PC-3 (cell line): ENCODE measurements around the gene PRADC1. TPM values are rescaled to one million over a fixed set of nuclear protein-coding genes. Genes with fewer than 3 reads are reported as not detected.

Source experiments
- ATAC-seq: fragments of 200-7000 bp; cut with Tn5 transposase; 2 replicates; pipeline ENCODE4 v1.9.1; 2020; ENCODE audit warnings: mild to moderate bottlenecking, moderate library complexity
- BruUV-seq: library from RNA; stranded (reverse); fragments of 400-500 nt; replicated peaks from 2 replicates; lab custom pipeline; 2021; lab: Mats Ljungman, UMichigan
- CTCF ChIA-PET: fragments of 300-600 bp; sonication (Branson Sonifier 250); formaldehyde crosslinking; loops from one replicate; lab custom pipeline; 2022; ENCODE audit warnings: antibody characterized with exemption; lab: Charles Lee
- POLR2A ChIA-PET: fragments of 300-600 bp; sonication (Branson Sonifier 250); formaldehyde crosslinking; loops from one replicate; lab custom pipeline; 2022; ENCODE audit warnings: antibody characterized with exemption; ENCODE audit not compliant: unreplicated experiment; lab: Charles Lee
- DNase-seq: peaks from one replicate; pipeline ENCODE4 v3.0.0-alpha.2; 2015
- H2AFZ ChIP-seq: fragments of 300-600 bp; sonication (generic); 2 replicates; pipeline ENCODE4 v1.6.0; 2016; ENCODE audit warnings: antibody characterized with exemption, low read length
- H3F3A ChIP-seq: fragments of 300-600 bp; sonication (generic); one replicate; pipeline ENCODE4 v1.6.0; 2017; ENCODE audit warnings: antibody characterized with exemption, low read length, control low read depth, mild to moderate bottlenecking; ENCODE audit not compliant: unreplicated experiment
- H3K27ac ChIP-seq: fragments of 300-600 bp; sonication (generic); 2 replicates; pipeline ENCODE4 v1.5.1; 2016; ENCODE audit warnings: mild to moderate bottlenecking, low read length
- H3K27me3 ChIP-seq: fragments of 300-600 bp; sonication (generic); 2 replicates; pipeline ENCODE4 v1.6.1; 2016; ENCODE audit warnings: low read length, mixed read lengths
- H3K36me3 ChIP-seq: fragments of 300-600 bp; sonication (generic); 2 replicates; pipeline ENCODE4 v1.6.1; 2016; ENCODE audit warnings: low read depth, mixed run types, low read length, mixed read lengths
- H3K4me1 ChIP-seq: fragments of 300-600 bp; sonication (generic); 2 replicates; pipeline ENCODE4 v1.5.1; 2016; ENCODE audit warnings: low read length; ENCODE audit not compliant: insufficient read depth
- H3K4me2 ChIP-seq: fragments of 300-600 bp; sonication (generic); 2 replicates; pipeline ENCODE4 v1.6.0; 2016; ENCODE audit warnings: low read length
- H3K4me3 ChIP-seq: fragments of 300-600 bp; sonication (generic); 2 replicates; pipeline ENCODE4 v1.5.1; 2016; ENCODE audit warnings: mild to moderate bottlenecking, low read length, mixed read lengths
- H3K79me2 ChIP-seq: fragments of 300-600 bp; sonication (generic); 2 replicates; pipeline ENCODE4 v1.6.1; 2017; ENCODE audit warnings: low read length, mixed read lengths
- H3K9ac ChIP-seq: fragments of 300-600 bp; sonication (generic); 2 replicates; pipeline ENCODE4 v1.6.0; 2016; ENCODE audit warnings: mild to moderate bottlenecking, low read length
- H3K9me2 ChIP-seq: fragments of 300-600 bp; sonication (generic); replicated peaks from 2 replicates; pipeline ENCODE4 v1.6.1; 2016; ENCODE audit warnings: mixed run types, low read length, mixed read lengths
- H3K9me3 ChIP-seq: fragments of 300-600 bp; sonication (generic); 2 replicates; pipeline ENCODE4 v1.6.1; 2016; ENCODE audit warnings: low read length, mixed read lengths
- H4K20me1 ChIP-seq: fragments of 300-600 bp; sonication (generic); 2 replicates; pipeline ENCODE4 v1.6.1; 2016; ENCODE audit warnings: low read length, mixed read lengths
- CTCF ChIP-seq: fragments of 300-600 bp; sonication (generic); conservative IDR thresholded peaks from 2 replicates; pipeline ENCODE4 v1.5.1; 2017; ENCODE audit warnings: antibody characterized with exemption, low read depth, mild to moderate bottlenecking, low read length
- EZH2 ChIP-seq: fragments of 300-600 bp; sonication (generic); IDR thresholded peaks from one replicate; pipeline ENCODE4 v1.6.1; 2017; ENCODE audit warnings: antibody characterized with exemption, mild to moderate bottlenecking, low read length; ENCODE audit not compliant: unreplicated experiment
- EZH2phosphoT487 ChIP-seq: fragments of 300-600 bp; sonication (generic); IDR thresholded peaks from 2 replicates; pipeline ENCODE4 v1.6.1; 2018; ENCODE audit warnings: mild to moderate bottlenecking, antibody characterized with exemption, low read length, borderline replicate concordance
- intact Hi-C: fragments of 100-400 bp; cut with micrococcal nuclease; formaldehyde crosslinking; loops from 2 replicates; pipeline ENCODE4 v1.9.0; 2023
- total RNA-seq: library from RNA; depleted of rRNA; stranded (reverse); fragments of >200 nt; gene quantifications from 2 replicates; pipeline ENCODE4 v1.2.3, GENCODE V29; 2014

The PRADC1 gene
- total RNA-seq, 1 experiment from 2014 or later, result 62.5 TPM

- BruUV-seq, result no TSS peak
- CTCF ChIA-PET, result no interaction called here
These were observed 16.6 kb upstream of the PRADC1 start for GRCh38 chr2:73249636-73250035.

GRCh38 chr2:73246850-73247249 is 13.8 kb upstream of the PRADC1 start:
- no TSS peak for BruUV-seq
- no peaks in the 10 kb centered on the region for H3F3A ChIP-seq
- H3K27me3 ChIP-seq, result no peaks in the 10 kb centered on the region
- H3K27ac ChIP-seq, result no peak overlapping the region
- H3K9me2 ChIP-seq, result no peaks in the 10 kb centered on the region
- DNase-seq (no peak), ATAC-seq (no peak)
- no peak overlapping the region for H3K4me3 ChIP-seq
- intact Hi-C loops, result no loop called here
- H3K79me2 ChIP-seq, result peaks cover 26% of the 10 kb centered on the region
- no peaks in the 10 kb centered on the region for H3K9me3 ChIP-seq
- peaks cover 11% of the 10 kb centered on the region for H3K4me1 ChIP-seq
- ChIA-PET CTCF (no interaction called here), POLR2A (no interaction called here)
- H4K20me1 ChIP-seq, result peaks cover 39% of the 10 kb centered on the region
- no peak overlapping the region for H3K4me2 ChIP-seq
- TF ChIP-seq EZH2phosphoT487 (no peak), CTCF (no peak), EZH2 (no peak)
- peaks cover 71% of the 10 kb centered on the region for H3K36me3 ChIP-seq
- H2AFZ ChIP-seq, result no peak overlapping the region
- no peak overlapping the region for H3K9ac ChIP-seq

More at GRCh38 chr2:73249636-73250035, 16.6 kb upstream of the PRADC1 start:
- no peak for DNase-seq
- Histone ChIP-seq H3F3A (no peaks in the 10 kb centered on the region), H3K9me2 (no peaks in the 10 kb centered on the region), H3K4me2 (no peak overlapping the region), H3K79me2 (peaks cover 19% of the 10 kb centered on the region), H2AFZ (no peak overlapping the region), H3K27ac (no peak overlapping the region), H3K4me3 (no peak overlapping the region), H3K36me3 (peaks cover 71% of the 10 kb centered on the region), H3K9ac (no peak overlapping the region), H3K27me3 (no peaks in the 10 kb centered on the region), H3K4me1 (peaks cover 1% of the 10 kb centered on the region), H3K9me3 (no peaks in the 10 kb centered on the region), H4K20me1 (peaks cover 25% of the 10 kb centered on the region)
- ATAC-seq, result no peak
- TF ChIP-seq CTCF (no peak), EZH2phosphoT487 (no peak), EZH2 (no peak)
- POLR2A ChIA-PET, result interaction anchor here (0.6 kb wide), 1 partner anchor 35 kb away, joined by 6 read pairs; the partner anchor contains the start of gene FBXO41
- intact Hi-C loops, result no loop called here

GRCh38 chr2:73244580-73244979 is 11.5 kb upstream of the PRADC1 start:
- no peak for DNase-seq

More at GRCh38 chr2:73244580-73244979, 11.5 kb upstream of the PRADC1 start:
- intact Hi-C loops, result no loop called here
- Histone ChIP-seq H3K9me3 (no peaks in the 10 kb centered on the region), H3K27me3 (no peaks in the 10 kb centered on the region), H3K36me3 (peaks cover 74% of the 10 kb centered on the region), H3K79me2 (peaks cover 47% of the 10 kb centered on the region), H3K9ac (no peak overlapping the region), H3K4me1 (peaks cover 11% of the 10 kb centered on the region), H3K9me2 (no peaks in the 10 kb centered on the region), H3K4me3 (no peak overlapping the region), H4K20me1 (peaks cover 50% of the 10 kb centered on the region), H3K27ac (no peak overlapping the region), H3K4me2 (no peak overlapping the region), H3F3A (no peaks in the 10 kb centered on the region), H2AFZ (no peak overlapping the region)
- CTCF ChIA-PET, result interaction anchor here (0.5 kb wide), 1 partner anchor 65 kb away, joined by 4 read pairs; no protein-coding TSS in a partner anchor
- no TSS peak for BruUV-seq
- TF ChIP-seq CTCF, result no peak
- no peak for TF ChIP-seq EZH2phosphoT487
- no peak for TF ChIP-seq EZH2
- ATAC-seq, result no peak
- POLR2A ChIA-PET, result no interaction called here
